DOHH2 (cell line): ENCODE data around the gene MEIG1.

Source experiments
- EZH2phosphoT487 ChIP-seq: fragments of 200-600 bp; sonication (generic); IDR thresholded peaks from 2 replicates; pipeline ENCODE4 v1.6.1; 2017; ENCODE audit warnings: borderline replicate concordance, mild to moderate bottlenecking, antibody characterized with exemption, low read length, moderate library complexity, mixed read lengths
- TF ChIP-seq, protein P1 (sequence below): fragments of 200-600 bp; sonication (generic); IDR thresholded peaks from one replicate; pipeline ENCODE4 v1.5.1; 2014; ENCODE audit warnings: antibody characterized with exemption, mild to moderate bottlenecking, low read depth, low read length; ENCODE audit not compliant: poor library complexity, severe bottlenecking

DNA sequence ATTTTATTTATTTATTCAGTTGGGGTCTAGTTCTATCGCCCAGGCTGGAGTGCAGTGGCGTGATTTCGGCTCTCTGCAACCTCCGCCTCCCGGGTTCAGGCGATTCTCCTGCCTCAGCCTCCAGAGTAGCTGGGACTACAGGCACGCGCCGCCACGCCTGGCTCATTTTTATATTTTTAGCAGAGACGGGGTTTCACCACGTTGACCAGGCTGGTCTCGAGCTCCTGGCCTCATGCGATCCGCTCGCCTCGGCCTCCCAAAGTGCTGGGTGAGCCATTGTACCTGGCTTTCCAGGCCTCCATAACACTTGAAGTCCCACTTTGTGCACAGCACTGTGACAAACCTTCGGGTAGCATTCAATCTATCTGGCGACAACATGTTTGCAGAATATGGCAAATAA, 4.3 kb upstream of the MEIG1 start:
- TF ChIP-seq, protein P1, sequence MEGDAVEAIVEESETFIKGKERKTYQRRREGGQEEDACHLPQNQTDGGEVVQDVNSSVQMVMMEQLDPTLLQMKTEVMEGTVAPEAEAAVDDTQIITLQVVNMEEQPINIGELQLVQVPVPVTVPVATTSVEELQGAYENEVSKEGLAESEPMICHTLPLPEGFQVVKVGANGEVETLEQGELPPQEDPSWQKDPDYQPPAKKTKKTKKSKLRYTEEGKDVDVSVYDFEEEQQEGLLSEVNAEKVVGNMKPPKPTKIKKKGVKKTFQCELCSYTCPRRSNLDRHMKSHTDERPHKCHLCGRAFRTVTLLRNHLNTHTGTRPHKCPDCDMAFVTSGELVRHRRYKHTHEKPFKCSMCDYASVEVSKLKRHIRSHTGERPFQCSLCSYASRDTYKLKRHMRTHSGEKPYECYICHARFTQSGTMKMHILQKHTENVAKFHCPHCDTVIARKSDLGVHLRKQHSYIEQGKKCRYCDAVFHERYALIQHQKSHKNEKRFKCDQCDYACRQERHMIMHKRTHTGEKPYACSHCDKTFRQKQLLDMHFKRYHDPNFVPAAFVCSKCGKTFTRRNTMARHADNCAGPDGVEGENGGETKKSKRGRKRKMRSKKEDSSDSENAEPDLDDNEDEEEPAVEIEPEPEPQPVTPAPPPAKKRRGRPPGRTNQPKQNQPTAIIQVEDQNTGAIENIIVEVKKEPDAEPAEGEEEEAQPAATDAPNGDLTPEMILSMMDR, result no peak
- TF ChIP-seq EZH2phosphoT487, result no peak
